HG02884 (cell line): ENCODE results near the gene MASP2.
"Not testable (repeated sequence)": the region's sequence is repeated elsewhere in the genome, so short reads cannot be mapped to it uniquely, and the experiment has no call there.

Source experiments
- ATAC-seq: cut with Tn5 transposase; IDR thresholded peaks from one replicate; pipeline ENCODE4 v1.9.1; 2021; ENCODE audit warnings: mild to moderate bottlenecking, moderate library complexity; ENCODE audit not compliant: unreplicated experiment

Gene MASP2

GRCh38 chr1:11046625-11047365 lies at the start of gene MASP2:
Gene MASP2, minus strand, starts transcription at chr1:11047239. Its CDS starts 32 bp downstream, at chr1:11047207.
- ATAC-seq, result no peak

GRCh38 chr1:11083784-11084183 lies 36.7 kb upstream of the MASP2 start:
- not testable (repeated sequence) for ATAC-seq

- ATAC-seq, result no peak
Observed at GRCh38 chr1:11080931-11081330, 33.9 kb upstream of the MASP2 start.

- ATAC-seq, result no peak
Observed at GRCh38 chr1:11078631-11079030, 31.6 kb upstream of the MASP2 start.

GRCh38 chr1:11073398-11073797 lies 26.4 kb upstream of the MASP2 start:
- not testable (repeated sequence) for ATAC-seq

- no peak for ATAC-seq
Observed at GRCh38 chr1:11072216-11072917, 25.3 kb upstream of the MASP2 start.

- no peak for ATAC-seq
Observed at GRCh38 chr1:11071463-11072215, 24.6 kb upstream of the MASP2 start.

- no peak for ATAC-seq
Observed at GRCh38 chr1:11070876-11071275, 23.8 kb upstream of the MASP2 start.

- ATAC-seq, result no peak
Observed at GRCh38 chr1:11068600-11069473, 21.8 kb upstream of the MASP2 start.

- ATAC-seq, result no peak
Observed at GRCh38 chr1:11067716-11068599, 20.9 kb upstream of the MASP2 start.

- no peak for ATAC-seq
Observed at GRCh38 chr1:11065796-11066195, 18.8 kb upstream of the MASP2 start.

GRCh38 chr1:11064942-11065341 lies 17.9 kb upstream of the MASP2 start:
- ATAC-seq, result no peak

GRCh38 chr1:11063937-11064537 lies 17.0 kb upstream of the MASP2 start:
- ATAC-seq, result not testable (repeated sequence)

- ATAC-seq, result no peak
Observed at GRCh38 chr1:11062965-11063401, 15.9 kb upstream of the MASP2 start.

GRCh38 chr1:11061652-11062365 lies 14.8 kb upstream of the MASP2 start:
- no peak for ATAC-seq

- ATAC-seq, result peak; percentile 85
Observed at GRCh38 chr1:11059968-11060830, 13.2 kb upstream of the MASP2 start, which contains the start of gene SRM. Gene SRM, minus strand, starts transcription at chr1:11060018. Its CDS starts 75 bp downstream, at chr1:11059943.

GRCh38 chr1:11059155-11059967 lies 12.3 kb upstream of the MASP2 start:
- no peak for ATAC-seq
